Endothelial cell of umbilical vein (primary cell): Measurements from ENCODE around the gene CWF19L2. TPM values are rescaled to one million over a fixed set of nuclear protein-coding genes. Genes with fewer than 3 reads are reported as not detected.

Experiments
- BruUV-seq: library from RNA; stranded (reverse); fragments of 400-500 nt; replicated peaks from 2 replicates; lab custom pipeline; 2021; lab: Mats Ljungman, UMichigan
- CTCF ChIA-PET: fragments of 300-600, 350-600 bp; sonication (Branson Sonifier 250); formaldehyde crosslinking; loops from one replicate; lab custom pipeline; 2021; ENCODE audit warnings: antibody characterized with exemption, inconsistent platforms; lab: Charles Lee
- POLR2A ChIA-PET: fragments of 300-600, 350-600 bp; sonication (Branson Sonifier 250); formaldehyde crosslinking; loops from one replicate; lab custom pipeline; 2021; ENCODE audit warnings: antibody characterized with exemption, inconsistent platforms; lab: Charles Lee
- DNase-seq: peaks from one replicate; pipeline ENCODE4 v3.0.0-alpha.2; 2011; ENCODE audit warnings: low read depth, low spot score
- FAIRE-seq: peaks from 2 replicates; lab custom pipeline; 2011; peaks lifted over from hg19 to GRCh38; lab: Jason Lieb, UNC
- H2AFZ ChIP-seq: 2 replicates; pipeline ENCODE4 v1.6.0; 2012; ENCODE audit warnings: low read depth, low read length, control low read depth, inconsistent platforms
- H3K27ac ChIP-seq: 2 replicates; pipeline ENCODE4 v1.5.1; 2011; ENCODE audit warnings: low read depth, mild to moderate bottlenecking, control low read depth, low read length, moderate library complexity; ENCODE audit not compliant: insufficient read depth
- H3K27me3 ChIP-seq, 2 experiments: 2 replicates each; pipeline versions ENCODE4 v1.6.0 to v1.6.1; 2011; ENCODE audit warnings: low read length in 2 of 2, mixed read lengths in 1 of 2; ENCODE audit not compliant: control insufficient read depth in 2 of 2, insufficient read depth in 2 of 2
- H3K36me3 ChIP-seq, 2 experiments: 2 replicates in 1 of 2; 3 replicates in 1 of 2; pipeline ENCODE4 v1.5.1; 2011; ENCODE audit warnings: low read length in 2 of 2, mild to moderate bottlenecking in 1 of 2, moderate library complexity in 1 of 2; ENCODE audit not compliant: control insufficient read depth in 2 of 2, insufficient read depth in 2 of 2; ENCODE audit errors: extremely low read depth in 1 of 2
- H3K4me1 ChIP-seq: 3 replicates; pipeline ENCODE4 v1.5.1; 2011; ENCODE audit warnings: mild to moderate bottlenecking, low read length; ENCODE audit not compliant: control insufficient read depth, insufficient read depth; ENCODE audit errors: extremely low read depth
- H3K4me2 ChIP-seq: 2 replicates; pipeline ENCODE4 v1.6.1; 2011; ENCODE audit warnings: low read length, control low read depth, mixed read lengths; ENCODE audit not compliant: insufficient read depth
- H3K4me3 ChIP-seq, 3 experiments: fragments of 200-600 bp in 1 of 3; sonication (generic), shearing (Covaris generic) in 1 of 3; replicated peaks in 1 of 3; 2 replicates each; pipeline ENCODE4 v1.5.1; 2011 to 2016; ENCODE audit warnings: control low read depth in 3 of 3, low read length in 3 of 3, mild to moderate bottlenecking in 2 of 3, inconsistent platforms in 1 of 3, low read depth in 1 of 3, moderate library complexity in 1 of 3; ENCODE audit not compliant: insufficient read depth in 1 of 3
- H3K79me2 ChIP-seq: 2 replicates; pipeline ENCODE4 v1.6.0; 2012; ENCODE audit warnings: low read length, inconsistent platforms; ENCODE audit not compliant: control insufficient read depth, insufficient read depth
- H3K9ac ChIP-seq: replicated peaks from 2 replicates; pipeline ENCODE3; 2011; ENCODE audit warnings: low read length, control low read depth; ENCODE audit not compliant: insufficient read depth; ENCODE audit errors: extremely low read depth
- H3K9me1 ChIP-seq: replicated peaks from 3 replicates; pipeline ENCODE4 v1.6.0; 2011; ENCODE audit warnings: mild to moderate bottlenecking, low read length; ENCODE audit not compliant: control insufficient read depth, insufficient read depth; ENCODE audit errors: extremely low read depth
- H3K9me3 ChIP-seq: replicated peaks from 2 replicates; pipeline ENCODE4 v1.5.1; 2012; ENCODE audit warnings: low read length, inconsistent platforms; ENCODE audit not compliant: control insufficient read depth, insufficient read depth
- H4K20me1 ChIP-seq: replicated peaks from 2 replicates; pipeline ENCODE3; 2011; ENCODE audit warnings: mild to moderate bottlenecking, low read length; ENCODE audit not compliant: control insufficient read depth, insufficient read depth; ENCODE audit errors: extremely low read depth
- EZH2 ChIP-seq: IDR thresholded peaks from 2 replicates; pipeline ENCODE4 v1.6.1; 2012; ENCODE audit warnings: borderline replicate concordance, low read depth, mild to moderate bottlenecking, moderate library complexity, low read length, inconsistent platforms; ENCODE audit not compliant: severe bottlenecking
- FOS ChIP-seq: IDR thresholded peaks from 2 replicates; pipeline ENCODE4 v1.6.1; 2011; ENCODE audit warnings: mild to moderate bottlenecking, low read length, moderate library complexity, borderline replicate concordance; ENCODE audit not compliant: insufficient read depth
- JUN ChIP-seq: IDR thresholded peaks from 2 replicates; pipeline ENCODE4 v1.6.1; 2011; ENCODE audit warnings: borderline replicate concordance, low read depth; ENCODE audit not compliant: insufficient read length, insufficient read depth
- POLR2A ChIP-seq: IDR thresholded peaks from 2 replicates; pipeline ENCODE4 v1.6.1; 2012; ENCODE audit warnings: low read depth, mild to moderate bottlenecking, control low read depth, low read length
- POLR2AphosphoS5 ChIP-seq: IDR thresholded peaks from 2 replicates; pipeline ENCODE4 v1.6.1; 2012; ENCODE audit warnings: low read depth, mild to moderate bottlenecking, control low read depth, low read length, moderate library complexity; ENCODE audit not compliant: insufficient read depth
- dilution Hi-C: fragments of 300-500 bp; cut with MboI; formaldehyde crosslinking; loops from one replicate; pipeline ENCODE4 v1.15.0; 2019; ENCODE audit warnings: low sequenced_read_pairs; ENCODE audit not compliant: extremely low pct_ligation_motif_present
- intact Hi-C: fragments of 100-400 bp; cut with micrococcal nuclease; formaldehyde crosslinking; loops from one replicate; pipeline ENCODE4 v1.10.0; 2022
- polyA plus RNA-seq, 4 experiments: library from polyadenylated mRNA; depleted of rRNA in 3 of 4; stranded (reverse) in 3 of 4; unstranded in 1 of 4; fragments of >200 nt; gene quantifications; 2 replicates each; pipeline versions ENCODE4 v1.2.1 to v1.2.3, GENCODE V29; 2011 to 2012; ENCODE audit warnings: missing spikeins in 1 of 4
- total RNA-seq: library from RNA; stranded (reverse); gene quantifications from 2 replicates; pipeline ENCODE4 v1.2.3, GENCODE V29; 2021
- TF ChIP-seq, protein P1 (sequence below), 2 donors: IDR thresholded peaks; 1 replicate in 1 of 2; 2 replicates in 1 of 2; pipeline ENCODE4 v1.5.1; 2011; ENCODE audit warnings: low read length in 2 of 2, mild to moderate bottlenecking in 2 of 2, moderate library complexity in 2 of 2, control low read depth in 1 of 2, inconsistent platforms in 1 of 2, low read depth in 1 of 2; ENCODE audit not compliant: insufficient read depth in 1 of 2; ENCODE audit errors: extremely low read depth in 1 of 2

Gene CWF19L2
- total and polyA plus RNA-seq, 2 donors (not counting 3 experiments of a cell fraction or from before 2014, with no cell fraction given), result 1.4 to 11.8 TPM

DNA sequence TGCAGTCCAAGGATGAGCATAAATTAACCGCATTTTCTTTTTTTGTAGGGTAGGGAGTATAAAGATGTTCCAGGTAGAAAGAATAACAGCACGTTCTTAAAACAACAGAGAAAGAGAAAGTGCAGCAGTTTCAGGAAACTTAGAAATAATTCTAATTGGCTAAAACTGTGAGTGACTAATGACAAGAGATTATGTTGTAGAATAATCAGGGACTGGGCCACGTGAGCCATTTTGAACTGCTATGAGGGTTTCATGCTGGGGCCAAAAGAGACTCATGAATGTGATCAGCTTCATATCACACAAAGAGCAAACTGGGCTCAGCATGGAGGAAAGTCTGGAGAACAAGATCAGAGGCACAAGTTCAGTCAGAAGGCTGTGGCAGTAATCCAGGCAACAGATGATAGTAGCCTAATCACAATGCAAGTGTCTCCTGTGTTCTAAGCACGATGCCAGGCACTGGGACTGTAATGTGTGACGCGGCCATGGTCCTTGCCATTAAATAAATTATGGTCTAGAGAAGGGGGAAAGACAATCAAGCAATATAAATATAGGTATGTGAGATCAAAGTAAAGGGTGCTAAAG is 17.9 kb downstream of the CWF19L2 start:
- no peak overlapping the region for H3K27ac ChIP-seq
- H3K9me1 ChIP-seq, result no peaks in the 10 kb centered on the region
- H3K9ac ChIP-seq, result no peak overlapping the region
- H3K4me3 ChIP-seq, result no peak overlapping the region
- peaks cover 3% of the 10 kb centered on the region for H4K20me1 ChIP-seq
- BruUV-seq, result no TSS peak
- ChIA-PET CTCF (interaction anchor here (1.3 kb wide), 1 partner anchor 18 kb away, joined by 3 read pairs; the partner anchor contains the start of gene CWF19L2), POLR2A (no interaction called here)
- no peaks in the 10 kb centered on the region for H3K27me3 ChIP-seq
- dilution Hi-C loops (no loop called here), intact Hi-C loops (no loop called here)
- FAIRE-seq (no peak), DNase-seq (no peak)
- peaks cover 2% of the 10 kb centered on the region in 2 experiments for H3K36me3 ChIP-seq
- H2AFZ ChIP-seq, result no peak overlapping the region
- H3K79me2 ChIP-seq, result no peaks in the 10 kb centered on the region
- H3K4me2 ChIP-seq, result no peak overlapping the region
- no peak for TF ChIP-seq FOS
- TF ChIP-seq JUN, result no peak
- TF ChIP-seq, protein P1, sequence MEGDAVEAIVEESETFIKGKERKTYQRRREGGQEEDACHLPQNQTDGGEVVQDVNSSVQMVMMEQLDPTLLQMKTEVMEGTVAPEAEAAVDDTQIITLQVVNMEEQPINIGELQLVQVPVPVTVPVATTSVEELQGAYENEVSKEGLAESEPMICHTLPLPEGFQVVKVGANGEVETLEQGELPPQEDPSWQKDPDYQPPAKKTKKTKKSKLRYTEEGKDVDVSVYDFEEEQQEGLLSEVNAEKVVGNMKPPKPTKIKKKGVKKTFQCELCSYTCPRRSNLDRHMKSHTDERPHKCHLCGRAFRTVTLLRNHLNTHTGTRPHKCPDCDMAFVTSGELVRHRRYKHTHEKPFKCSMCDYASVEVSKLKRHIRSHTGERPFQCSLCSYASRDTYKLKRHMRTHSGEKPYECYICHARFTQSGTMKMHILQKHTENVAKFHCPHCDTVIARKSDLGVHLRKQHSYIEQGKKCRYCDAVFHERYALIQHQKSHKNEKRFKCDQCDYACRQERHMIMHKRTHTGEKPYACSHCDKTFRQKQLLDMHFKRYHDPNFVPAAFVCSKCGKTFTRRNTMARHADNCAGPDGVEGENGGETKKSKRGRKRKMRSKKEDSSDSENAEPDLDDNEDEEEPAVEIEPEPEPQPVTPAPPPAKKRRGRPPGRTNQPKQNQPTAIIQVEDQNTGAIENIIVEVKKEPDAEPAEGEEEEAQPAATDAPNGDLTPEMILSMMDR (IDR thresholded peaks at IDR 0.05; ENCODE audit: extremely low read depth in 1 of 2, insufficient read depth in 1 of 2, low read depth in 1 of 2, low read length in 2 of 2), result no peak
- TF ChIP-seq EZH2, result no peak
- H3K4me1 ChIP-seq, result no peaks in the 10 kb centered on the region
- no peaks in the 10 kb centered on the region for H3K9me3 ChIP-seq

DNA sequence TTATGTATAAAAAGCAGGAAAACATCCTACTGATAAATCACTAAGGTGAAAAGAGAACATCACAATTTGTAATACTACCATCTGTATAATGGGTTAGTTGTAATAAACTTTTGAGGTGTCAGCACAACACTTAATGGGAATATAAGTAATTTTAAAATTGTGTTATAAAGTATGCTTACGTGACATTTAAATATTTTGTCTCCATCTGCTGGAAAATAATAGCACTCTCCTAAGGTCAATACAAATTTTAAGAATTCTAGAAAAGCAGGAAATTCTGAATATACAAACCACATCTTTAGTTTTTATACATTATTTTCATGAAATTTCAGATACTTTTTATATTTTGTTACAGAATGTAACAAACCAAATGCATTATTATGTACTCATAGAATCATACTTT is 19.5 kb downstream of the CWF19L2 start:
- no peak overlapping the region for H2AFZ ChIP-seq
- ChIA-PET CTCF (no interaction called here), POLR2A (no interaction called here)
- no peak for FAIRE-seq
- H3K27me3 ChIP-seq, result no peaks in the 10 kb centered on the region
- peaks cover 2% of the 10 kb centered on the region in 2 experiments for H3K36me3 ChIP-seq
- H3K4me2 ChIP-seq, result no peak overlapping the region
- DNase-seq, result no peak
- dilution Hi-C loops, result no loop called here
- intact Hi-C loops, result no loop called here
- no peak overlapping the region for H3K27ac ChIP-seq
- H3K9me1 ChIP-seq, result no peaks in the 10 kb centered on the region
- H3K4me3 ChIP-seq, result no peak overlapping the region
- H3K9me3 ChIP-seq, result no peaks in the 10 kb centered on the region
- no peaks in the 10 kb centered on the region for H3K79me2 ChIP-seq
- no TSS peak for BruUV-seq
- H3K9ac ChIP-seq, result no peak overlapping the region
- H4K20me1 ChIP-seq, result peaks cover 3% of the 10 kb centered on the region
- H3K4me1 ChIP-seq, result no peaks in the 10 kb centered on the region
- no peak for TF ChIP-seq POLR2A
- TF ChIP-seq FOS, result no peak
- TF ChIP-seq, protein P1 (IDR thresholded peaks at IDR 0.05; ENCODE audit: extremely low read depth in 1 of 2, insufficient read depth in 1 of 2, low read depth in 1 of 2, low read length in 2 of 2), result no peak
- TF ChIP-seq POLR2AphosphoS5, result no peak
